ENCODE results near the gene TENM4. TPM values are rescaled to one million over a fixed set of nuclear protein-coding genes. Genes with fewer than 3 reads are reported as not detected.

TENM4 gene
- total and polyA plus RNA-seq, 5 experiments from 2014 or later = not detected

- H3K27ac Mint-ChIP-seq = no peak overlapping the region
- H3K4me3 Mint-ChIP-seq = no peak overlapping the region
- H3K36me3 Mint-ChIP-seq = no peaks in the 10 kb centered on the region
- POLR2A ChIA-PET = no interaction called here
- H3K9me3 Mint-ChIP-seq = peaks cover 0 to 1% (median 0%) of the 10 kb centered on the region in 9 donors
- no peak for DNase-seq
- ATAC-seq = no peak
- H3K27me3 Mint-ChIP-seq = peaks cover 5 to 14% (median 9%) of the 10 kb centered on the region in 5 donors
- no peaks in the 10 kb centered on the region for H3K4me1 Mint-ChIP-seq
These were observed 642.2 kb downstream of the TENM4 start for GRCh38 chr11:78798663-78799062.

DNA sequence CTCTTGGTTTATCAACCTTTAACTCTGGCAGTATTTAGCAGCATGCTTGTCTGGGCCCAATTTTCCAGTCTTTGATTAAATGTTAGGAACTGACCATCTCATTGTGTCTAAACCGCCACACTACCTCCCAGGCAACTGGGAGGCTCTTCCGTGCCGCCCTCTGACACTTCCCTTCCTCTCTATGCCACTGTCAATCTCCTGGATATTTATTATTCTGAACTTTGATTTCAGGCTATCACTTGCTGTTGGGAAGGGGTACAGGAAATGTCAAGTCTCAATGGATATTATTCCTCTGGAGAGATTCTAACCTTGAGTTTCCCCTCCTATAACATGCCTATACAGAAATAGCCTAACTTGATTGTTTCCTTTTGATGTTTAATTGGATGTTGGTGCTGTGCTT, 643.3 kb downstream of the TENM4 start:
- H3K27ac Mint-ChIP-seq = no peak overlapping the region
- no peaks in the 10 kb centered on the region for H3K4me1 Mint-ChIP-seq
- POLR2A ChIA-PET = no interaction called here
- DNase-seq (no peak), ATAC-seq (no peak)
- H3K27me3 Mint-ChIP-seq = peaks cover 5 to 25% (median 9%) of the 10 kb centered on the region in 5 donors
- H3K36me3 Mint-ChIP-seq = no peaks in the 10 kb centered on the region
- no peak overlapping the region for H3K4me3 Mint-ChIP-seq
- peaks cover 0 to 1% (median 0%) of the 10 kb centered on the region in 9 donors for H3K9me3 Mint-ChIP-seq

- DNase-seq = no peak
- POLR2A ChIA-PET = no interaction called here
- no peaks in the 10 kb centered on the region for H3K4me1 Mint-ChIP-seq
- no peaks in the 10 kb centered on the region for H3K36me3 Mint-ChIP-seq
- no peak overlapping the region for H3K27ac Mint-ChIP-seq
- no peak overlapping the region for H3K4me3 Mint-ChIP-seq
- ATAC-seq = no peak
- peaks cover 0 to 1% (median 0%) of the 10 kb centered on the region in 9 donors for H3K9me3 Mint-ChIP-seq
- peaks cover 5 to 27% (median 9%) of the 10 kb centered on the region in 5 donors for H3K27me3 Mint-ChIP-seq
These were observed 643.9 kb downstream of the TENM4 start for GRCh38 chr11:78796956-78797355.

DNA sequence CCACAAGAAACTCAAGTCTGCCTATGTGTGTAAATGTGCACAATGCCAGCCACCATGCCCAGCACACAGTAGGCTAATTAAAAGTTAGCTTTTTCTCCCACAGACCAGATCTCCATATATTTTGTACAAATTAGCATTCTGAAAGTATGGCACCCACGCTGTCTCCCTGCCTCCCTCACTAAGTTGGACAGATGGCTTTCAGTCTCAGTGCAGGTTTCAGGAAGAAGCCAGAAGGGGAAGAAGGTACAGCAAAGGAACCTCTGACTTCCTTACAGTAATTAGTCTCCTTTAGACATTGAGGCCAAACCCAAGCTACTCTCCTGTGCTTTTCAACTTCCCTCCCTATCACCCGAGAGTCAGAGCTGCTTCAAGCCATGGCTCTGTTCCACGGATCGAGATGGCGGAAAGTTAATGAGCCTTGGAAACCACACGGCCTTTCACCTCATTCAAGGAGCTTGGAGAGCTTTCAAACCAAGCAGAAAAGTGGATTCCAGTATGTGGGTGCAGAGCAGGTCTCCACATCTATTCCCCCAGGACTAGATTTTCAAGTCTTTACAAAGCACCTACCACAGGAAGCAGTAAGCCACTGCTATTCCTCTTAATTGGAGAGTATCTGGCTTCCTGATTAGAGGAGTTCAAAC, 645.1 kb downstream of the TENM4 start:
- POLR2A ChIA-PET = no interaction called here
- Mint-ChIP-seq H3K27ac (no peak overlapping the region), H3K9me3 (peaks cover 0 to 1% (median 0%) of the 10 kb centered on the region in 9 donors), H3K4me3 (no peak overlapping the region), H3K4me1 (no peaks in the 10 kb centered on the region), H3K36me3 (no peaks in the 10 kb centered on the region), H3K27me3 (peaks cover 5 to 27% (median 9%) of the 10 kb centered on the region in 5 donors)
- ATAC-seq = no peak
- DNase-seq = no peak

DNA sequence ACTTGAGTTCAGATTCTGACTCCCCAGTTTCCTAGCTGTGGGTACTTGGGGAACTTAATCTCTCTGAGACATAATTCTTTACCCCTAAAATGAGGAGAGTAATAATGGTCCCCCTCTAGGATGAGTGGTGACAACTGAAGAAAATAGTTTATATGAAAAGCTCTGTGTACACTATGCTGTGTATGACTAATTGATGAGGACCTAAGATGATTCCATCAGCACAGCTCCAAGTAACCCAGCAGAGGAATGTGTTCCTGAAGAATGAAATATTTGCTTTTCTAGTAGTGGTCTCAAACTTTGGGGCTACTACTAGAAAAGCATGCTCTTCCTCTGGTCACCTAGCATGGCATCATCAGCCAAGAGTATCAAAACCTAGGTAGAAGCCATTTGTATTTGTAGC, 648.9 kb downstream of the TENM4 start:
- peaks cover 5 to 27% (median 9%) of the 10 kb centered on the region in 5 donors for H3K27me3 Mint-ChIP-seq
- ATAC-seq (no peak), DNase-seq (no peak)
- no peaks in the 10 kb centered on the region for H3K36me3 Mint-ChIP-seq
- POLR2A ChIA-PET = no interaction called here
- no peak overlapping the region for H3K27ac Mint-ChIP-seq
- no peak overlapping the region for H3K4me3 Mint-ChIP-seq
- peaks cover 0 to 1% (median 0%) of the 10 kb centered on the region in 9 donors for H3K9me3 Mint-ChIP-seq
- H3K4me1 Mint-ChIP-seq = no peaks in the 10 kb centered on the region

DNA sequence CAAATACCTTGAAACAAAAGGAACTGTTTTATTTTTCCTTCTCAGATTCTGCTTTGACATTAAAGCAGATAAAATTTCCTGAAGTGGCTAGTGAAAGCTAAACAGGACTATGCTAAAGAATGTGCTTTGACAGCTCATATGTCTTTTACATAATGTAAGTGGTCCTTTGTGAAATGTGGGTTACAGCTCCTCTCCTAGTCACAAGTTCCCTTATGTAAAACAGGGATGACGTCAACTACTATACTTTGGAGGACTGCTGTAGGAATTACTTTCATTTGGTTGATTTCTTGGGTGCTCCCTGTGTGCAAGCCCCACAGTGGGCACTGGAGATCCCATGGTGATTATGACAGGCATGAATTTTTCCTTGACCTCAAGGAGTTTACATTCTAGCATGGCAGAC, 649.6 kb downstream of the TENM4 start:
- no peak for DNase-seq

DNA sequence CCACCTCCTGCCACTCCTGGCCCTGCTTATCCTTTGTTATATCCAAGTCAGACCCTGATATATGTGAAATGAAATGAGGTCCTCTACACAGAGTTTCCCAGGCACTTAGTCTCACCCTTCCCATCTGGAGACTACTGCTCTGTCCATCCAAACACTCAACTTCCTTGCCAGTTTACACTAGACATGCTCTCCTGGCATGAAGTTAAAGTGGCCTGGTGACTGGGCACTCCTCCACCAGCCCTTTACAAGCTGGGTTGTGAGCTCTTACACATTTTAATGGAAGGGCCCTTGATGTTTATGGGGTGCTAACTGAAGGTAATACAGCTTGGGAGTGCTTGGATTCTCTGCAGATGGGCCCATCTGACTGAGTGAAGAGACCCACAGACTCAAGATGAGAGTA, 650.0 kb downstream of the TENM4 start:
- DNase-seq = no peak
- Mint-ChIP-seq H3K27me3 (peaks cover 5 to 34% (median 9%) of the 10 kb centered on the region in 5 donors), H3K4me3 (no peak overlapping the region), H3K4me1 (no peaks in the 10 kb centered on the region), H3K27ac (no peak overlapping the region), H3K36me3 (no peaks in the 10 kb centered on the region), H3K9me3 (peaks cover 0 to 1% (median 0%) of the 10 kb centered on the region in 9 donors)
- ATAC-seq = no peak
- POLR2A ChIA-PET = no interaction called here

More for the DNA sequence above, 649.6 kb downstream of the TENM4 start:
- Mint-ChIP-seq H3K27ac (no peak overlapping the region), H3K9me3 (peaks cover 0 to 1% (median 0%) of the 10 kb centered on the region in 9 donors), H3K4me1 (no peaks in the 10 kb centered on the region), H3K36me3 (no peaks in the 10 kb centered on the region), H3K27me3 (peaks cover 5 to 29% (median 9%) of the 10 kb centered on the region in 5 donors), H3K4me3 (no peak overlapping the region)
- ATAC-seq = no peak
- POLR2A ChIA-PET = no interaction called here

- H3K9me3 Mint-ChIP-seq = no peaks in the 10 kb centered on the region
These were observed 651.5 kb downstream of the TENM4 start for GRCh38 chr11:78789375-78789774.

DNA sequence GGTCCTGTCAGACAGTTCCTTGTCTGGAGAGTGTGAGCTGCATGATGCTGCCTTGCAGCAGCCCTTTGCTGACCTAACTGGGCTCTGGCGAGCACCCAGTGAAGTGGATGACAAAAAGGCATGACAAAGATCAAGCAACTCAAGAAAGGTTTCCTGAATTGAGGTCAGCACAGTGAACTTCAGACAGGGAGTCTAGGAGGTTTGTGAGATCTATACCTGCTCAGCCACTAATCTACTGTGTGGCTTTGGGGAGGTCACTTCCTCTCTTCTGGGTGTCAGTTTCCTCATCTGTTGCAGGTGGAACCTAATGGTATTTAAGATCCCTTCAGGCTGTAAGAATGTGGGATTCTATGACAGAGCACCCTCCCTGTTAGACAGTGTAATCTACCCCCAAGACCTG, 652.3 kb downstream of the TENM4 start:
- no peak for DNase-seq
- no peak overlapping the region for H3K4me3 Mint-ChIP-seq
- H3K9me3 Mint-ChIP-seq = no peaks in the 10 kb centered on the region
- no peak overlapping the region for H3K27ac Mint-ChIP-seq
- no peaks in the 10 kb centered on the region for H3K36me3 Mint-ChIP-seq
- no peaks in the 10 kb centered on the region for H3K4me1 Mint-ChIP-seq
- ATAC-seq = no peak
- POLR2A ChIA-PET = no interaction called here
- peaks cover 0 to 37% (median 7%) of the 10 kb centered on the region in 5 donors for H3K27me3 Mint-ChIP-seq

More at GRCh38 chr11:78789375-78789774, 651.5 kb downstream of the TENM4 start:
- Mint-ChIP-seq H3K36me3 (no peaks in the 10 kb centered on the region), H3K27me3 (peaks cover 5 to 41% (median 7%) of the 10 kb centered on the region in 5 donors), H3K4me3 (no peak overlapping the region), H3K27ac (no peak overlapping the region), H3K4me1 (no peaks in the 10 kb centered on the region)
- POLR2A ChIA-PET = no interaction called here
- DNase-seq = no peak
- no peak for ATAC-seq

DNA sequence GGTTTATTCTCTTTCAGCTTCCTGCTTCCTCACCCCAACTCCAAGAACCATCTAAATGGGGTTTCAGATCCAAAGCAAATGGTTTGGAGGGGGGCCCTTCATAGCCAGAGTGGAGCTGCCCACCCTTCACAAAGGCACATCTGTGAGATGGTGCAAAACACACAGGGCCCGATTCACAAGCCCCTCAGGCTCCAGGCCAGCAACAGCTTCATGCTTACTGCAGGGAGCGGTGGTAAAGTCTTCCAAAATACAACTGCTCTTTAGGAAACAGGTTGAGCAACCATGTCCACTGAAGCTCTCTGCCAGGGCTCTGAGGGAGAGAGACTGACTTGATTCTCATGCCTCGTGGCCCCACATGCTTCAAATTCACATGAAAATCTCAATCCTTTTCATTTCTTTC, 653.1 kb downstream of the TENM4 start:
- no peaks in the 10 kb centered on the region for H3K9me3 Mint-ChIP-seq

GRCh38 chr11:78786746-78787145, 654.1 kb downstream of the TENM4 start:
- Mint-ChIP-seq H3K27me3 (peaks cover 0 to 26% (median 7%) of the 10 kb centered on the region in 5 donors), H3K4me1 (no peaks in the 10 kb centered on the region), H3K4me3 (no peak overlapping the region), H3K9me3 (no peaks in the 10 kb centered on the region), H3K27ac (no peak overlapping the region), H3K36me3 (no peaks in the 10 kb centered on the region)
- no peak for DNase-seq
- ATAC-seq = no peak
- POLR2A ChIA-PET = no interaction called here

More for the DNA sequence above, 653.1 kb downstream of the TENM4 start:
- Mint-ChIP-seq H3K4me1 (no peaks in the 10 kb centered on the region), H3K4me3 (no peak overlapping the region), H3K27ac (no peak overlapping the region), H3K27me3 (peaks cover 0 to 28% (median 7%) of the 10 kb centered on the region in 5 donors), H3K36me3 (no peaks in the 10 kb centered on the region)
- POLR2A ChIA-PET = no interaction called here
- ATAC-seq (no peak), DNase-seq (no peak)

- no peaks in the 10 kb centered on the region for H3K4me1 Mint-ChIP-seq
- POLR2A ChIA-PET = no interaction called here
- H3K27ac Mint-ChIP-seq = no peak overlapping the region
These were observed 654.7 kb downstream of the TENM4 start for GRCh38 chr11:78786086-78786485.

GRCh38 chr11:78784321-78785061, 656.3 kb downstream of the TENM4 start:
- POLR2A ChIA-PET = no interaction called here
- Mint-ChIP-seq H3K4me3 (no peak overlapping the region), H3K27ac (no peak overlapping the region), H3K9me3 (no peaks in the 10 kb centered on the region), H3K4me1 (no peaks in the 10 kb centered on the region), H3K27me3 (peaks cover 0 to 26% (median 7%) of the 10 kb centered on the region in 5 donors), H3K36me3 (no peaks in the 10 kb centered on the region)
- no peak for ATAC-seq
- no peak for DNase-seq

More at GRCh38 chr11:78786086-78786485, 654.7 kb downstream of the TENM4 start:
- H3K27me3 Mint-ChIP-seq = peaks cover 0 to 26% (median 7%) of the 10 kb centered on the region in 5 donors
- H3K4me3 Mint-ChIP-seq = no peak overlapping the region
- no peaks in the 10 kb centered on the region for H3K36me3 Mint-ChIP-seq
- ATAC-seq (no peak), DNase-seq (no peak)
- no peaks in the 10 kb centered on the region for H3K9me3 Mint-ChIP-seq

All from naive thymus-derived CD8-positive, alpha-beta T cell (primary cell).